Lung (tissue), 12 donors: ENCODE measurements around the gene PGAM2. TPM values are rescaled to one million over a fixed set of nuclear protein-coding genes. Genes with fewer than 3 reads are reported as not detected.

ENCODE experiments used
- ATAC-seq: fragments of 200-7000 bp; cut with Tn5 transposase; one replicate; pipeline ENCODE4 v1.9.1; 2020; ENCODE audit warnings: moderate number of reproducible peaks; ENCODE audit not compliant: insufficient read depth, low FRiP score
- DNase-seq, 3 donors: peaks; one replicate each; pipeline ENCODE4 v3.0.0-alpha.2; 2013 to 2017
- H3K27ac ChIP-seq, 2 donors: one replicate each; pipeline ENCODE4 v1.5.1; 2013; ENCODE audit warnings: mild to moderate bottlenecking in 2 of 2, moderate library complexity in 2 of 2, control low read depth in 1 of 2, inconsistent platforms in 1 of 2, low read depth in 1 of 2, low read length in 1 of 2
- H3K27me3 ChIP-seq, 3 donors: one replicate each; pipeline ENCODE4 v1.5.1; 2013; ENCODE audit warnings: low read length in 2 of 3; ENCODE audit not compliant: control insufficient read depth in 3 of 3, insufficient read depth in 3 of 3
- H3K36me3 ChIP-seq, 4 donors: one replicate each; pipeline ENCODE4 v1.5.1; 2013; ENCODE audit warnings: low read length in 4 of 4, mild to moderate bottlenecking in 1 of 4, moderate library complexity in 1 of 4; ENCODE audit not compliant: control insufficient read depth in 4 of 4, insufficient read depth in 4 of 4
- H3K4me1 ChIP-seq, 5 donors: one replicate each; pipeline ENCODE4 v1.5.1; 2013; ENCODE audit warnings: low read length in 5 of 5, mild to moderate bottlenecking in 2 of 5, moderate library complexity in 1 of 5; ENCODE audit not compliant: control insufficient read depth in 5 of 5, insufficient read depth in 5 of 5
- H3K4me3 ChIP-seq: one replicate; pipeline ENCODE4 v1.5.1; 2013; ENCODE audit warnings: mild to moderate bottlenecking, control low read depth, moderate library complexity
- H3K9ac ChIP-seq, 2 donors: one replicate each; pipeline ENCODE4 v1.5.1; 2013; ENCODE audit warnings: low read length in 2 of 2, control low read depth in 1 of 2; ENCODE audit not compliant: insufficient read depth in 1 of 2
- H3K9me3 ChIP-seq, 4 donors: one replicate each; pipeline ENCODE4 v1.5.1; 2013; ENCODE audit warnings: low read length in 3 of 4, mild to moderate bottlenecking in 1 of 4, moderate library complexity in 1 of 4; ENCODE audit not compliant: control insufficient read depth in 4 of 4, insufficient read depth in 3 of 4
- CTCF ChIP-seq: IDR thresholded peaks from 2 replicates; pipeline ENCODE4 v1.5.1; 2012; ENCODE audit warnings: mild to moderate bottlenecking; ENCODE audit errors: control extremely low read depth, extremely low read depth
- WGBS, 2 donors: extraction: QIAGEN DNeasy Blood & Tissue Kit; methylation state at CpG; one replicate each; pipeline ENCODE4 v1.1.7; 2013; 5-methylcytosine and 5-hydroxymethylcytosine counted together
- polyA plus RNA-seq, 2 donors: library from polyadenylated mRNA; stranded (reverse); fragments of 200-250 nt; gene quantifications; one replicate each; pipeline ENCODE4 v1.2.1, GENCODE V29; 2013
- total RNA-seq, 2 donors: library from RNA; depleted of rRNA in 1 of 2; stranded (reverse); fragments of >200 nt in 1 of 2; gene quantifications; one replicate each; pipeline ENCODE4 v1.2.1, GENCODE V29; 2014 to 2021
- donor health status: control.
- donor health status: control.
- donor health status: Bipolar disorder and iron deficiency.
- donor health status: healthy.
- donor health status: DM: yes; HTN: yes; CAD: no.

Gene PGAM2
- total and polyA plus RNA-seq, 4 donors = 0.63 to 0.85 (median 0.83) TPM; not detected in 1

DNA sequence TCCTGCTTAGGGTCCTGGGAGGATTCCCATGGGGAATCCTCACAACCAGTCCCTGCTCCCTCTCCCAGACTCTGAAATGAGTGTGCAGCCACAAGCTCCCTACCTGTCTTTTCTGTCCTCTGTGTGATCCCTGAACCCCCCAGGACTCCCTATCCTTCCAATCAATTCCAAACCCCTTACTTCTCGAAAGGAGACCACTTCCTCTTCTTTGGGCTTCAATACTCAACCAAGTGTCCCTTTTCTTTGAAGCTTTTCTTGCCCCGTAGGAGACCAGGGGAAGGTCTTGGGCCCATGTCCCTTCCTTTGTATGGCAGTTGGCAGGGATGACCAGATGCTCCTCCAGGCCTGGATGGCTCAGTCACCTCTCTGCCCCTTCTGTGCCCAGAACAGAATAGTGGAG lies 40.5 kb upstream of the PGAM2 start:
- Histone ChIP-seq H3K9ac (peak overlapping the region in 1 of 2 donors; percentile 11), H3K27me3 (no peaks in the 10 kb centered on the region), H3K36me3 (peaks cover 0 to 15% (median 4%) of the 10 kb centered on the region in 4 donors), H3K9me3 (no peaks in the 10 kb centered on the region), H3K27ac (peak overlapping the region in 1 of 2 donors; percentile 48), H3K4me1 (peaks cover 0 to 21% (median 3%) of the 10 kb centered on the region in 5 donors), H3K4me3 (peak overlapping the region; percentile 34)
- DNase-seq (no peak), ATAC-seq (no peak)
- no peak for TF ChIP-seq CTCF
- WGBS, 2 donors = 44 to 65% methylated on average over 2 of the region's 2 CpGs

DNA sequence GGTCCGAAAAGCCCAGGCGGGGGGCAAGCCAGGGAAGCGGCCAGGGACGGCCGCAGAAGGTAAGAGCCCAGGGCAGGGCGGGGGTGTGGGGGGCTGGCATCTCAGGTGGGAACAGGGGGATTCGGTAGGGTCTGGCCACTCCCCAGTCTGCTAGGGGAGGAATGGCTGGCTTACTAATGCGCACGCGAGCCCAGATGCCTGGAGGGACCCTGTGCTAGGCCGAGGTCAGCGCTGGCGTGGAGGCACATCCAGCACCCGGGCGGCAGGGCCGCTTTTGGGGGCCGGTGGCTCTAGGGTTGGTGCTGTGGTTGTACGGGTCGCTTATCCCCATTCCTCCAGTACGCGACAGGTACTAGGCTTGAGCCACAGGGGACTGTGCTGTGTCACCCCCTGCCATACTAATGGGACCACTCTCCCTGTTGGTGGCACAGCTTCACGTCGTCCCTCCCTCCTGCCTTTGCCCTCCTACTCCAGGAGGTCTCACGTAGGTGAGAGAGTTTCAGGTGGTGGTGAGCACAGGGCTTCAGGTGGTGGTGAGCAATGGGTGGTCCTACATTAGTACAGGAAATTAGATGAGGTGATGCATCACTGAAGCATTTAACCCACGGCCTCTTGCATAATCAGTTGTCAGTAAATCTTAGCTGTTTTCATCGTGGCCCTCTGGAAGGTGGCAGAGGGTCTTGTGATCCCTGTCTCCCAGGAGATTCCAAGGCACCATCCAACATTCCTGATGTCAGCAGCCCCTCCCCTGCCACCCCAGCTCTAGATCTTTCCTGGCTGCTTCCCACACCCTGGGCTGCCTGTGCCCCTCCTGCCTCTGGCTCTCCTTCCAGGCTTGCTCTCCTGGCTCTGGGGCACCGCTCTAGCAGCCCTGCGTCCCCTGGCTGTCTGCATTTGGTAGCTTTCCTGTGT lies 39.7 kb upstream of the PGAM2 start:
- DNase-seq = peak in 2 of 3 donors; percentile 37 to 41

DNA sequence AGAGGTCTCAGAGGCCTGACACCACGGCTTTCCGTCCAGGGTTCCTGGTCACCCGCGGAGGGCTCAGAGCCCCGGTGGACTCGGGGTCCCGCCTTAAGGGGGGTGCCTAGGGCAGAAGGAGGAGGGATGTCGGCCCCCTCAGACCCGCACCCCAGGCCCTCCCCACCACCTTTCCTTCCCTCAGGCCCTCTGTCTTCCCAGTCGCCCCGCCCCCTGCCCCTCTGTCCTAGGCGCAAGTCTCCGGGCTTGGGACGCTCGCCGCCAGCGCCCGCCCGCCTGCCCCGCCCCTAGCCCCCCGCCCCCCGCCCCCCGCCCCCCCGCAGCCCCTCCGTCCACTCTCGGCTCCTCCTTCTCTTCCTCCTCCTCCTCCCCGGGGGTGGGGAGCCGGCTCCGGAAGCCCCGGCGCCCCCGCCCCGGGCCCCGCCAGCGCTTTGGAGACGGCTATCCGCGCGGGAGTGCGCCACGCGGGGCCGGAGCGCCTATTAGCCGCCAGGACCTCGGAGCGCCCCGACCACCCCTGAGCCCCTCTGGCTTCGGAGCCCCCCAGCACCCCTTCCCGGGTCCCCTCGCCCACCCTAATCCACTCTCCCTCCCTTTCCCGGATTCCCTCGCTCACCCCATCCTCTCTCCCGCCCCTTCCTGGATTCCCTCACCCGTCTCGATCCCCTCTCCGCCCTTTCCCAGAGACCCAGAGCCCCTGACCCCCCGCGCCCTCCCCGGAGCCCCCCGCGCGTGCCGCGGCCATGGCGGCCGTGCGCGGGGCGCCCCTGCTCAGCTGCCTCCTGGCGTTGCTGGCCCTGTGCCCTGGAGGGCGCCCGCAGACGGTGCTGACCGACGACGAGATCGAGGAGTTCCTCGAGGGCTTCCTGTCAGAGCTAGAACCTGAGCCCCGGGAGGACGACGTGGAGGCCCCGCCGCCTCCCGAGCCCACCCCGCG lies 38.8 kb upstream of the PGAM2 start, which contains the start of gene AEBP1:
TSS of gene AEBP1 (plus strand) at position 423 of the 937 bp plus-strand sequence. CDS start at position 744, 321 bp downstream.
- WGBS, 2 donors = 3% methylated on average over 68 to 84 of the region's 87 CpGs
- no peak for TF ChIP-seq CTCF

More for the DNA sequence above, 39.7 kb upstream of the PGAM2 start:
- Histone ChIP-seq H3K4me1 (peaks cover 0 to 27% (median 3%) of the 10 kb centered on the region in 5 donors), H3K27me3 (no peaks in the 10 kb centered on the region), H3K9ac (peak overlapping the region; percentile 11 to 25), H3K4me3 (peak overlapping the region; percentile 34), H3K36me3 (peaks cover 0 to 11% (median 4%) of the 10 kb centered on the region in 4 donors), H3K9me3 (no peaks in the 10 kb centered on the region), H3K27ac (peak overlapping the region in 1 of 2 donors; percentile 81)
- WGBS, 2 donors = 40 to 45% methylated on average over 24 to 28 of the region's 28 CpGs
- TF ChIP-seq CTCF = no peak
- no peak for ATAC-seq

More for the DNA sequence above, 38.8 kb upstream of the PGAM2 start, which contains the start of gene AEBP1:
- Histone ChIP-seq H3K9ac (peak within 1 kb of the TSS; percentile 11 to 25), H3K27me3 (no peaks in the 10 kb centered on the region), H3K27ac (peak within 1 kb of the TSS in 1 of 2 donors; percentile 81), H3K9me3 (no peaks in the 10 kb centered on the region), H3K4me3 (peak within 1 kb of the TSS; percentile 34), H3K36me3 (peaks cover 0 to 11% (median 4%) of the 10 kb centered on the region in 4 donors), H3K4me1 (peaks cover 0 to 27% (median 3%) of the 10 kb centered on the region in 5 donors)
- ATAC-seq (no peak), DNase-seq (peak; percentile 65 to 70 (median 67))
